Measurements from ENCODE around the gene SCYGR2. TPM values are rescaled to one million over a fixed set of nuclear protein-coding genes. Genes with fewer than 3 reads are reported as not detected.

The SCYGR2 gene
- total RNA-seq, 1 experiment from 2014 or later, result not detected

GRCh38 chr2:227592694-227593387 lies 5.9 kb upstream of the SCYGR2 start:
- no CpG with 5 or more reads among the region's 1 CpG for WGBS (ENCODE audit: extremely low coverage, insufficient read length, low lambda C conversion rate)
- Histone ChIP-seq H2AFZ (ENCODE audit: low read length) (no peak overlapping the region), H3T11ph (ENCODE audit: low read length) (no peak overlapping the region), H3K9me3 (ENCODE audit: control insufficient read depth, low read depth, low read length) (no peaks in the 10 kb centered on the region), H4K5ac (ENCODE audit: insufficient read length, low read depth, low read length) (no peak overlapping the region), H2BK5ac (ENCODE audit: insufficient read length, low read length) (no peak overlapping the region), H3K79me2 (ENCODE audit: insufficient read depth, low read length) (no peaks in the 10 kb centered on the region), H2BK12ac (ENCODE audit: insufficient read length, low read depth, low read length) (no peak overlapping the region), H3K23me2 (ENCODE audit: insufficient read length, low read depth, low read length, poor library complexity, severe bottlenecking) (no peaks in the 10 kb centered on the region), H3K4me2 (ENCODE audit: insufficient read depth, insufficient read length, low read length) (no peak overlapping the region), H4K91ac (ENCODE audit: insufficient read length, low read depth, low read length) (no peak overlapping the region), H2BK15ac (ENCODE audit: low read depth, low read length) (no peak overlapping the region), H3K9ac (ENCODE audit: extremely low read depth, insufficient read length, low read length) (no peak overlapping the region), H2BK120ac (ENCODE audit: low read depth, low read length, poor library complexity, severe bottlenecking) (no peak overlapping the region), H3K27me3 (ENCODE audit: insufficient read depth, low read length) (no peaks in the 10 kb centered on the region), H3K56ac (ENCODE audit: insufficient read length, low read depth, low read length) (no peak overlapping the region), H3K23ac (ENCODE audit: insufficient read length, low read depth, low read length) (no peak overlapping the region), H3K14ac (ENCODE audit: insufficient read depth, low read length) (no peak overlapping the region), H3K4me1 (ENCODE audit: insufficient read depth, low read length) (no peaks in the 10 kb centered on the region), H3K18ac (ENCODE audit: insufficient read length, low read depth, low read length) (no peak overlapping the region), H3K27ac (ENCODE audit: insufficient read length, low read depth, low read length) (no peak overlapping the region), H2BK20ac (ENCODE audit: low read depth, low read length, poor library complexity, severe bottlenecking) (no peak overlapping the region), H3K4ac (ENCODE audit: low read depth, low read length) (no peak overlapping the region), H3K79me1 (ENCODE audit: insufficient read depth, low read depth, low read length, poor library complexity, severe bottlenecking) (no peaks in the 10 kb centered on the region), H2AK5ac (ENCODE audit: insufficient read length, low read length) (no peak overlapping the region), H4K8ac (replicated peaks; ENCODE audit: insufficient read length, low read depth, low read length) (no peak overlapping the region), H4K20me1 (ENCODE audit: control insufficient read depth, insufficient read depth, insufficient read length) (no peaks in the 10 kb centered on the region)
- H3K4me3 Mint-ChIP-seq, result no peak overlapping the region; a peak in 1 of 5 replicates
- H3K4me1 Mint-ChIP-seq, result peaks cover under 1 to 10% of the 10 kb centered on the region in 2 experiments
- no peaks in the 10 kb centered on the region for H3K27me3 Mint-ChIP-seq (ENCODE audit: low read depth)
- TF ChIP-seq CTCF (conservative IDR thresholded peaks at IDR 0.05), result no peak
- no peak for DNase-seq
- H3K27ac Mint-ChIP-seq, result no peak overlapping the region
- H3K36me3 Mint-ChIP-seq (ENCODE audit: insufficient read depth in 1 of 3, low read depth in 3 of 3), result no peaks in the 10 kb centered on the region
- H3K9me3 Mint-ChIP-seq, result peaks cover 2 to 5% of the 10 kb centered on the region in 2 experiments; a peak in 3 of 5 replicates

All from H9 (cell line).